NCI-H1417 (cell line): ENCODE data around the gene SHKBP1.

Experiments used
- DNase-seq, 3 experiments: peaks; one replicate each; lab custom pipeline; 2025; lab: John Stamatoyannopoulos, UW

SHKBP1 gene

DNA sequence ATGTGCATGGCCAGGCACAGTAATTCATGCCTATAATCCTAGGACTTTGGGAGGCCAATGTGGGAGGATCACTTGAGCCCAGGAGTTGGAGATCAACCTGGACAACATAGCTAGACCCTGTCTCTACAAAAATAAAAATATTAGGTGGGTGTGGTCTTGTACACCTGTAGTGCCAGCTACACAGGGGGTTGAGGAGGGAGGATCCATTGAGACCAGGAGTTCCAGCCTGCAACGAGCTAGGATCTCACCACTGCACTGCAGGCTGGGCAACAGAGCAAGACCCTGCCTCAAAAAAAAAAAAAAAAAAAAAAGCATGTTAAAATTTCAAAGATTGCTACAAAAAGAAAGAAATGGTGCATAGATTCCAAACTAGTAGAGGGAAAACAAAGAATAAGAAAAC lies 61.7 kb downstream of the SHKBP1 start:
- DNase-seq = no peak

GRCh38 chr19:40639638-40639982 lies 62.9 kb downstream of the SHKBP1 start:
- no peak for DNase-seq

DNA sequence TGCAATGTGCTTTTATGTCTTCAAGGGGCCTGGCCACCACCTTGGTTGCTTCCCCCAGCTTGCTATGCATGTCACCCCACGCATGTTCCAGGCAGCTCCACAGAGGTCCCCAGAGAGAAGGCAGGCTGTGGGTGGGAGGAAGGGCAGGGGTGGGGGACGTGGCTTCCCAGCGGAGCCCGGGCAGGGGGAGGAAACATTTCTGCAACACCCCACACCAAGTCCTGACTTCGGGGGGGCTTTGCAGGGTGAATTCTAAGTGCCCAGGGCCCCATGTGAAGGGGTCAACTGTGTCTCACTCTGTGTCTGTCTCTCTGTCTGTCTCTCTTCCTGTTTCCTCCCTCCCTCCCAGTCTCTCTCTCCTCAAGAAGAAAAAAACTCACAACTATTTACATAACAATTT lies 64.1 kb downstream of the SHKBP1 start:
- DNase-seq = no peak
